Stomach (tissue), 4 donors: ENCODE results near the gene DAZAP2.
"Not testable (repeated sequence)": the region's sequence is repeated elsewhere in the genome, so short reads cannot be mapped to it uniquely, and the experiment has no call there.

ENCODE experiments used
- EP300 ChIP-seq: sonication (generic); formaldehyde crosslinking; IDR thresholded peaks from one replicate; pipeline ENCODE4 v1.6.1; 2017; ENCODE audit warnings: antibody characterized with exemption
- POLR2A ChIP-seq, 4 donors: fragments of 450-650 bp; IDR thresholded peaks; one replicate each; pipeline ENCODE4 v1.6.1; 2016; ENCODE audit warnings: antibody characterized with exemption in 4 of 4, control low read depth in 2 of 4, mild to moderate bottlenecking in 1 of 4, moderate library complexity in 1 of 4
- POLR2AphosphoS5 ChIP-seq, 3 donors: sonication (generic); formaldehyde crosslinking; IDR thresholded peaks; one replicate each; pipeline ENCODE4 v1.6.1; 2016; ENCODE audit warnings: antibody characterized with exemption in 3 of 3
- TF ChIP-seq, protein P1 (sequence below), 7 experiments: fragments of 450-650 bp in 4 of 7; fragments of 200-600 bp in 3 of 7; sonication (generic) in 3 of 7; IDR thresholded peaks; one replicate each; pipeline ENCODE4 v1.5.1; 2016 to 2019; ENCODE audit warnings: antibody characterized with exemption in 7 of 7, control low read depth in 2 of 7, mild to moderate bottlenecking in 1 of 7

GRCh38 chr12:51227112-51227511, 11.5 kb upstream of the DAZAP2 start:
- TF ChIP-seq, protein P1, sequence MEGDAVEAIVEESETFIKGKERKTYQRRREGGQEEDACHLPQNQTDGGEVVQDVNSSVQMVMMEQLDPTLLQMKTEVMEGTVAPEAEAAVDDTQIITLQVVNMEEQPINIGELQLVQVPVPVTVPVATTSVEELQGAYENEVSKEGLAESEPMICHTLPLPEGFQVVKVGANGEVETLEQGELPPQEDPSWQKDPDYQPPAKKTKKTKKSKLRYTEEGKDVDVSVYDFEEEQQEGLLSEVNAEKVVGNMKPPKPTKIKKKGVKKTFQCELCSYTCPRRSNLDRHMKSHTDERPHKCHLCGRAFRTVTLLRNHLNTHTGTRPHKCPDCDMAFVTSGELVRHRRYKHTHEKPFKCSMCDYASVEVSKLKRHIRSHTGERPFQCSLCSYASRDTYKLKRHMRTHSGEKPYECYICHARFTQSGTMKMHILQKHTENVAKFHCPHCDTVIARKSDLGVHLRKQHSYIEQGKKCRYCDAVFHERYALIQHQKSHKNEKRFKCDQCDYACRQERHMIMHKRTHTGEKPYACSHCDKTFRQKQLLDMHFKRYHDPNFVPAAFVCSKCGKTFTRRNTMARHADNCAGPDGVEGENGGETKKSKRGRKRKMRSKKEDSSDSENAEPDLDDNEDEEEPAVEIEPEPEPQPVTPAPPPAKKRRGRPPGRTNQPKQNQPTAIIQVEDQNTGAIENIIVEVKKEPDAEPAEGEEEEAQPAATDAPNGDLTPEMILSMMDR (IDR thresholded peaks at IDR 0.05): not testable (repeated sequence)
- TF ChIP-seq POLR2A (IDR thresholded peaks at IDR 0.05); POLR2AphosphoS5 (IDR thresholded peaks at IDR 0.05); EP300: not testable (repeated sequence)
